ELF-1 (cell line): ENCODE data around the gene SLCO1A2.
A peak's percentile ranks its signal among the peaks of the same experiment; 100 is the strongest.

Experiments used
- DNase-seq: peaks from one replicate; pipeline ENCODE4 v3.0.0-alpha.2; 2016; ENCODE audit warnings: low read depth, low spot score

Gene SLCO1A2

GRCh38 chr12:21330682-21331253 is 3.9 kb downstream of the SLCO1A2 start:
- DNase-seq = no peak

GRCh38 chr12:21328578-21328977 is 6.1 kb downstream of the SLCO1A2 start:
- no peak for DNase-seq

GRCh38 chr12:21324551-21324950 is 10.2 kb downstream of the SLCO1A2 start:
- peak; percentile 39 for DNase-seq

- peak; percentile 23 for DNase-seq
Observed at GRCh38 chr12:21323736-21324135, 11.0 kb downstream of the SLCO1A2 start.

GRCh38 chr12:21308785-21309184 is 25.9 kb downstream of the SLCO1A2 start:
- DNase-seq = no peak

GRCh38 chr12:21305661-21306060 is 29.1 kb downstream of the SLCO1A2 start:
- no peak for DNase-seq

GRCh38 chr12:21300632-21301031 is 34.1 kb downstream of the SLCO1A2 start:
- DNase-seq = no peak

GRCh38 chr12:21296751-21297406 is 37.8 kb downstream of the SLCO1A2 start:
- DNase-seq = peak; percentile 11

- DNase-seq = no peak
Observed at GRCh38 chr12:21296348-21296747, 38.4 kb downstream of the SLCO1A2 start.

- no peak for DNase-seq
Observed at GRCh38 chr12:21294176-21294575, 40.5 kb downstream of the SLCO1A2 start.

- no peak for DNase-seq
Observed at GRCh38 chr12:21292111-21292510, 42.6 kb downstream of the SLCO1A2 start.

GRCh38 chr12:21289698-21290097 is 45.0 kb downstream of the SLCO1A2 start:
- DNase-seq = no peak

- no peak for DNase-seq
Observed at GRCh38 chr12:21276826-21277225, 57.9 kb downstream of the SLCO1A2 start.

GRCh38 chr12:21265932-21266331 is 68.8 kb downstream of the SLCO1A2 start:
- DNase-seq = no peak

- DNase-seq = no peak
Observed at GRCh38 chr12:21264232-21264631, 70.5 kb downstream of the SLCO1A2 start.

GRCh38 chr12:21257172-21257571 is 77.5 kb downstream of the SLCO1A2 start:
- DNase-seq = no peak

GRCh38 chr12:21252070-21252469 is 82.6 kb downstream of the SLCO1A2 start:
- DNase-seq = no peak

GRCh38 chr12:21248679-21249078 is 86.0 kb downstream of the SLCO1A2 start:
- no peak for DNase-seq

GRCh38 chr12:21239866-21240265 is 94.9 kb downstream of the SLCO1A2 start:
- no peak for DNase-seq

GRCh38 chr12:21234395-21234794 is 100.3 kb downstream of the SLCO1A2 start:
- no peak for DNase-seq

GRCh38 chr12:21223930-21224329 is 110.8 kb downstream of the SLCO1A2 start:
- no peak for DNase-seq

GRCh38 chr12:21221778-21222177 is 112.9 kb downstream of the SLCO1A2 start:
- DNase-seq = no peak

GRCh38 chr12:21221072-21221471 is 113.6 kb downstream of the SLCO1A2 start:
- no peak for DNase-seq

GRCh38 chr12:21220266-21220665 is 114.5 kb downstream of the SLCO1A2 start:
- DNase-seq = no peak
